SJCRH30 (cell line): ENCODE data around the gene TM9SF1. TPM values are rescaled to one million over a fixed set of nuclear protein-coding genes. Genes with fewer than 3 reads are reported as not detected.
"Not testable (repeated sequence)": the region's sequence is repeated elsewhere in the genome, so short reads cannot be mapped to it uniquely, and the experiment has no call there.

Experiments used
- DNase-seq, 2 experiments: peaks; one replicate each; pipeline ENCODE4 v3.0.0-alpha.2; 2015 to 2020
- H3K27ac ChIP-seq: fragments of 250-450 bp; sonication (Bioruptor Pico); 2 replicates; pipeline ENCODE4 v1.5.1; 2020; ENCODE audit warnings: mild to moderate bottlenecking, moderate library complexity
- H3K27me3 ChIP-seq: fragments of 250-450 bp; sonication (Bioruptor Pico); 2 replicates; pipeline ENCODE4 v1.5.1; 2020; ENCODE audit warnings: mild to moderate bottlenecking, moderate library complexity
- H3K36me3 ChIP-seq: fragments of 250-450 bp; sonication (Bioruptor Pico); 2 replicates; pipeline ENCODE4 v1.5.1; 2020; ENCODE audit warnings: mild to moderate bottlenecking, moderate library complexity
- H3K4me1 ChIP-seq: fragments of 250-450 bp; sonication (Bioruptor Pico); 2 replicates; pipeline ENCODE4 v1.5.1; 2020; ENCODE audit warnings: mild to moderate bottlenecking, moderate library complexity
- H3K4me3 ChIP-seq: fragments of 250-450 bp; sonication (Bioruptor Pico); 2 replicates; pipeline ENCODE4 v1.5.1; 2020; ENCODE audit warnings: mild to moderate bottlenecking, moderate library complexity
- H3K9me3 ChIP-seq: fragments of 250-450 bp; sonication (Bioruptor Pico); replicated peaks from 2 replicates; pipeline ENCODE4 v1.5.1; 2020; ENCODE audit warnings: mild to moderate bottlenecking, moderate library complexity
- total RNA-seq: library from RNA; depleted of rRNA; stranded (reverse); fragments of >200 nt; shearing (Covaris generic); gene quantifications from 2 replicates; pipeline ENCODE4 v1.2.3, GENCODE V29; 2014

Gene TM9SF1
- total RNA-seq, 1 experiment from 2014 or later, result 32.6 TPM

DNA sequence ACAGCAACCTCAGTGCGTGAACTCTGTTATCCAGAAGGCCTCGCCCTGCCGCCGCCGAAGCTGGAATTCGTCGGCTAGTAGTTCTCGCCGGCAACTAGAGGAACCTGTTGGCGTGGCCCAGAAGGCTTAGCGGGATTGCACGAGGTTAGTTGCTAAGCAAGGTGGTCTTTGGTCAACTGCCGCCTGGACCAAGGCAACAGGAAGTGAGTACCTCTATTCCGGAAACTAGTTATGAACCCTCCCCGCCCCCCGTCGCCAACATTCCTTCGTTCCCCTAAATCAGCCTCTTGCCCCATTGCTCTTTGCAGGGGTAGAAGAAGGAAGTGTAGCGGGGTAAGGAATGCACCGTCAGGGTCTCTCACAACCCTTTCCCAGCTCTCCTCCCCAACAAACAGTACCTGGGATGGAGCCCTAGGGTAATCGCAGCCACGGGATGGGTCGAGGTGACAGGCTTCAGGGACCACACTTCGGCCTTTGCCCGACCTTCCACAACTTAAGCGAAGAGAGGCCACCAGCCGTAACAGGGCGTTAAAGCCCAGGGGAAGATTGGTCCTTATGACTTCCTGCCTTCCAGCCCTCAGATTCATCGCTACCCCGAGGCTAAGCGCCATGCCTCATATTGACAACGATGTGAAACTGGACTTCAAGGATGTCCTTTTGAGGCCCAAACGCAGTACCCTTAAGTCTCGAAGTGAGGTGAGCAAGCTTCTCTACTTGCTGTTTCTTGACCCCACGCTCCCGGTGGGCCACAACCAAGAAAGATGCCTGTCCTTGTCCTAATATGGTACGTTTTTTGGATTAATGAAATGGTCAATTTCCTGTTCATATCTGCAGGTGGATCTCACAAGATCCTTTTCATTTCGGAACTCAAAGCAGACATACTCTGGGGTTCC, 37.6 kb upstream of the TM9SF1 start, which contains the start of gene GMPR2:
TSS of gene GMPR2 (plus strand) at position 285 of the 893 bp plus-strand sequence. CDS start at position 610, 325 bp downstream.
- peaks cover 3% of the 10 kb centered on the region; the same call in 1 of the 2 replicates for H3K4me1 ChIP-seq
- peak within 1 kb of the TSS; percentile 74 for H3K27ac ChIP-seq
- DNase-seq, result peak; percentile 83 to 87
- H3K9me3 ChIP-seq, result no peaks in the 10 kb centered on the region
- peaks cover 17% of the 10 kb centered on the region for H3K36me3 ChIP-seq
- H3K27me3 ChIP-seq, result no peaks in the 10 kb centered on the region
- peak within 1 kb of the TSS; percentile 86 for H3K4me3 ChIP-seq

DNA sequence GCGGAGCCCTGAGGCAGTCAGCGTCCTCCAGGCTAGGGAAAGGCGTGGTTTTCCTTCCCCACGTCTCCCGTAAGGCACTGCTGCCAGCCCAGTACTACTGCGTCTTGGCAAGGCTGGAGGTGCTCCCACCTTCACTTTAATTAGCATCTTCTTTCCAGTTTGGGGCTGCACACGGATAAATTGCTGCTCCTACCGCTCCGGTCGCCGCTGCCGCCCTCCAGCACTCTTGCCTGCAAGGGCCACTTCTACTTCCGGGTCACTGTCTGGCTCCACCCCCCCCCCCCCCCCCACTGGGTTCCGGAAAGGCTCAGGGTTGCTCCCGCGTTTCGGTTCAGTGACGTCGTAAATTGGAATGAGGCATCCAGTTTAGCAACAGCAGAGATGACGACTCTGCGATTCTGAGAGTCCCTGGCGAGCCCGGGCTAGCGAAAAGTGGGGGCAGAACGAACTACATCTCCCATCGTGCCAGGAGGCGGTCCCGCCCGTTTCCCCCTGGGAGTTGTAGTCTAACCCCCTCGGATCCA, 36.9 kb upstream of the TM9SF1 start, which contains the start of gene NEDD8:
TSS of gene NEDD8 (minus strand) at position 247 of the 524 bp plus-strand sequence. CDS start at position 147, 100 bp downstream.
- peak within 1 kb of the TSS; percentile 74 for H3K27ac ChIP-seq
- H3K36me3 ChIP-seq, result peaks cover 15% of the 10 kb centered on the region
- peaks cover 3% of the 10 kb centered on the region; the same call in 1 of the 2 replicates for H3K4me1 ChIP-seq
- H3K4me3 ChIP-seq, result peak within 1 kb of the TSS; percentile 86
- no peaks in the 10 kb centered on the region for H3K27me3 ChIP-seq
- peak; percentile 92 to 94 for DNase-seq
- H3K9me3 ChIP-seq, result no peaks in the 10 kb centered on the region

DNA sequence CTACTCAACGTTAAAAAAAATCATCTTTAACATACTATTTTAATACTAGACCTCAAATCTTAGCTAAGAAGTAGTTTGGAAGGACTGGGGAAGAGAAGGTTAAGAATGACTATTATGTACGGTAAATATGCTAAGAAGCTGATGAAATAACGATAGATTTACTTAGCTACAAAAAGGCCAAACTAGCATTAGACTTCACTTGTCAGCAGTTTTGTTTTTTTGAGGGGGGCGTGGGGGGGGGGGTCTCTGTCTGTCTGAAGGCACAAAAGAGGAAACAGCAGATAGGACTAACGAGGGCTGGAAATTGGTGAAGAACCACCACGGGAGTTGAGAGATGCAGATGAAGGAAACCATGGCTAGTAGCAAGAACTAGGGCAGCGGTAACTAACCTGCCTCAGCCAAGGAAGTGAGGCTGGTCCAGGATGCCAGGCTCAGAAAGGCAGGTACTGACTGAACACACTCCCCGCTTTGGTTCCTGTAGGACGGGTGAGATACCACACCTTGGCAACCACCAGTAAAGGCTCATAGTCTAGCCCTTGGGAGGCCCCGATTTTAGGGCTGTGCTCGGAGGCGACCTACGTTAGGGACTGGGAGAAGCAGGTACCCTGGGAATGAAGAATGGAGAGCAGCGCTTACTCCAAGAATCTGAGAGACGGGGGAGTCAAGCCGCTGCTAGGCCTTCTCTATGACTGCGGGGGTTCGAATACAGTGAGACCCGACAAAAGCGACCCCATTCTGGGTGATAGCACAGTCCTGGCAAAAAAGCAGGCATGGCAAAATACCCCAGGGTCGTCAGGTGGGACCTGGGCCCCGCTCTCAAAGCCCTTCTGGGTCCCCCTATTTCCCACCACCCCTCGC, 36.3 kb upstream of the TM9SF1 start:
- peak overlapping the region; percentile 86 for H3K4me3 ChIP-seq
- no peak for DNase-seq
- H3K36me3 ChIP-seq, result peaks cover 8% of the 10 kb centered on the region
- peak overlapping the region; percentile 74 for H3K27ac ChIP-seq
- no peaks in the 10 kb centered on the region for H3K27me3 ChIP-seq
- peaks cover 3% of the 10 kb centered on the region; the same call in 1 of the 2 replicates for H3K4me1 ChIP-seq
- H3K9me3 ChIP-seq, result no peaks in the 10 kb centered on the region

DNA sequence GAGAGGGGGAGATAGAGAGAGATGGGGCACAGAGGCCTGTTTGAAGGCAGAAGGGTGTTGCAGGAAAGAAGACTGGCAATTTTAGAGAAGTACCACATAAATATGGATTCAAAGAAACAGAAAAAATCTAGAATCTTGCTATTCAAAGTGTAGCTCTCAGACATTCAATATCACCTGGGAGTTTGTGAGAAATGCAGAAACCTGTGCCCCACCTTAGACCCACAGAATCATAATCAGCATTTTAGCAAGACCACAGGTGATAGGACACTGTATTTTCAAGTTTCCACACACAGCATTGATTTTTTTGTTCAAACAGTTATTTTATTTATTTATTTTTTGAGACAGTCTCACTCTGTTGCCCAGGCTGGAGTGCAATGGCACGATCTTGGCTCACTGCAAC, 33.7 kb upstream of the TM9SF1 start:
- DNase-seq, result no peak
- Histone ChIP-seq H3K27me3 (no peaks in the 10 kb centered on the region), H3K4me3 (no peak overlapping the region), H3K4me1 (peaks cover 3% of the 10 kb centered on the region; the same call in 1 of the 2 replicates), H3K9me3 (no peaks in the 10 kb centered on the region), H3K36me3 (0 out of 2 replicates have a peak, but pooled peaks cover 2% of the 10 kb centered on the region), H3K27ac (no peak overlapping the region)

DNA sequence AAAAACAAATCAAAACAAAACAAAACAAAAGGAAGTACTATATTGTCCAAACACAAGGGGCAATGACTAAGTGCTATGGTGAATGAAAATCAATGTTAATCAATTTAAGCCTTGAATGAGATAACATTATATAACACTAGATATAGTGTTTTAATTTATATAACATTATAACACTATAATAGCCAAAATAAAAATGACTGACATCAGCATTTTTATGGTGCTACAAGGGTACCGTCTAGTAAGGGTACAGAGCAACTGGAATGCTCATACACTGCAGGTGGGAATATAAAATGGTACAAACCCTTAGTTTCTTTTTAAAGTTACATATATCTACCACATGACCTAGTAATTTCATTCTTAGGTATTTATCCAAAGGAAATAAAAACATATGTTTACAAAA, 31.2 kb upstream of the TM9SF1 start:
- Histone ChIP-seq H3K27me3 (no peaks in the 10 kb centered on the region), H3K4me3 (no peak overlapping the region), H3K27ac (no peak overlapping the region), H3K9me3 (no peaks in the 10 kb centered on the region), H3K4me1 (no peaks in the 10 kb centered on the region), H3K36me3 (0 out of 2 replicates have a peak, but pooled peaks cover 2% of the 10 kb centered on the region)
- no peak for DNase-seq

DNA sequence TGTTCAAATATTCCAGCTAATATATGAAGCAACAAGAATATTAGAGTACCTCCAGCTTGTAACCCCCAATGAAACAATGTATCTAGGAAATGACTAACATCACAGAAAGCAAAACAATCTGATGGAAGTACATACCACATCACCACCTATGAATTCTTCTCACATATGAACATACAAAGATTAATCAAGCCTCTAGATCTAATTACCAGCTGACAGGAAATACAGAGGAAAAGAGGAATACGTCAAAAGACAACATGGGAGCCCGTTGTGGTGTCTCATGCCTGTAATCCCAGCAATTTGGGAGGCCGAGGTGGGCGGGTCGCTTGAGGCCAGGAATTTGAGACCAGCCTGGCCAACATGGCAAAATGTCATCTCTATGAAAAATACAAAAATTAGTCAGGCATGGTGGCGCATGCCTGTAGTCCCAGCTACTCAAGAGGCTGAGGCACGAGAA, 29.4 kb upstream of the TM9SF1 start:
- Histone ChIP-seq H3K36me3 (0 out of 2 replicates have a peak, but pooled peaks cover 2% of the 10 kb centered on the region), H3K4me1 (no peaks in the 10 kb centered on the region), H3K4me3 (no peak overlapping the region), H3K9me3 (no peaks in the 10 kb centered on the region), H3K27me3 (no peaks in the 10 kb centered on the region), H3K27ac (no peak overlapping the region)
- no peak for DNase-seq

DNA sequence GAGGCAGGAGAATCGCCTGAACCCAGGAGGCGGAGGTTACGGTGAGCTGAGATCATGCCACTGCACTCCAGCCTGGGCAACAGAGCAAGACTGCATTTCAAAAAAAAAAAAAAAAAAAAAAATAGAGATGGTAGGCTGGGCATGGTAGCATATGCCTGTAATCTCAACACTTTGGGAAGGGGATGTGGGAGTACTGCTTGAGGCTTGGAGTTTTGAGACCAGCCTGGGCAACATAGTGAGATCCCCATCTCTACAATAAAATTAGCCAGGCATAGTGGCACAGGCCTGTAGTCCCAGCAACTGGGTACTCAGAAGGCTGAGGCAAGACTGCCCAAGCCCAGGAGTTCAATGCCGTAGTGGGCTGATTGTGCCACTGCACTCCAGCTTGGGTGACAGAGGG, 27.7 kb upstream of the TM9SF1 start:
- DNase-seq, H3K36me3 ChIP-seq, H3K4me1 ChIP-seq, H3K27me3 ChIP-seq, H3K27ac ChIP-seq, H3K9me3 ChIP-seq, H3K4me3 ChIP-seq: not testable (repeated sequence)

DNA sequence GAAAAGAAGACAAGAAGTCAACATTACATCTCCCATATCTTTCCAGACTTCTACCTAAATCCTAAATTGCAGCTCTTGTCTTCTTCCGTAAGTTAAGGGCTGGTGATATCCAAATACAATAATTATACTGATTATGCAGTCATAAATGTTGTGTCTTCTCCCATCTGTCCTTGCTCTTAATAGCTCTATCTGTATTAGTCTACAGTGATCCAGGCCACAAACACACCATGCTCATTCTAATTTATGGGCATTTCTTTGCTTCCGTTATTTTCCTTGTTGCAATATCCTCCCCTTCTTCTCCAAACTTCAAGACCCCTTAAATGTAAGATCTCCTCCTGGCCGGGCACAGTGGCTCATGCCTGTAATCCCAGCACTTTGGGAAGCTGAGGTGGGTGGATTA, 24.3 kb upstream of the TM9SF1 start:
- no peaks in the 10 kb centered on the region for H3K27me3 ChIP-seq
- no peaks in the 10 kb centered on the region for H3K4me1 ChIP-seq
- no peak overlapping the region for H3K4me3 ChIP-seq
- no peaks in the 10 kb centered on the region for H3K9me3 ChIP-seq
- peaks cover 2% of the 10 kb centered on the region; the same call in 1 of the 2 replicates for H3K36me3 ChIP-seq
- H3K27ac ChIP-seq, result no peak overlapping the region
- no peak for DNase-seq

DNA sequence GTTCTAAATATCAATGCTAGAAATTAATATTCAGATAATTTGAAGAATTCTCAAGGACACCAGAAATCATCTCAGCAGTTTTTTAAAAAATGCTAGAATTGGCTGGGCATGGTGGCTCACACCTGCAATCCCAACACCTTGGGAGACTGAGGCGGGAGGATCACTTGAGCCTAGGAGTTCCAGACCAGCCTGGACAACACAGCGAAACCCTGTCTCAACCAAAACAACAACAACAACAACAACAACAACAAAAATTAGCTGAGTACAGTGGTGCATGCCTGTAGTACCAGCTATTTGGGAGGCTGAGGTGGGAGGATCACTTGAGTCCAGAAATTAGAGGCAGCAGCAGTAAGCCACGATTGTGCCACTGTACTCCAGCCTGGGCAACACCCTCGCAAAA, 23.8 kb upstream of the TM9SF1 start:
- no peaks in the 10 kb centered on the region for H3K27me3 ChIP-seq
- no peaks in the 10 kb centered on the region; the same call in 1 of the 2 replicates for H3K36me3 ChIP-seq
- no peak for DNase-seq
- no peak overlapping the region for H3K27ac ChIP-seq
- no peak overlapping the region for H3K4me3 ChIP-seq
- no peaks in the 10 kb centered on the region for H3K9me3 ChIP-seq
- no peaks in the 10 kb centered on the region for H3K4me1 ChIP-seq

DNA sequence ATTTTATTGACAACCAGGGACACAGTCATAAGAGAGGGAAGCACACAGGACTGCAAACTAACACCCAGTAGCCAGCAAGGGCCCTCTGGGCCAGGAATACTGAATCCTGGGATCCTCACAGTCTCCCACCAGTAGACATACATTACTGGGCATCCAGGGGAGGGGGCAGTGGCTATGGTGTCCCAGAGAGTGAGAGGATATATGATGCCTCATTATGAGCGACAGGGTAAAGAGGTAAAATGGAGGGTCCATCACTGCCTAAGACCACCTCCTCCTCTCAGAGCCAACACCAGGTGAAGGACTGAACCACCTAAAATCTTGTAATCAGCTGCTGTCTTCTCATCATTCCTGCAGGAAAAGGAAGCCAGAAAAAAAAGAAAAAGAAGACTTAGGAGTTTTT, 21.6 kb upstream of the TM9SF1 start:
- H3K4me1 ChIP-seq, H3K27me3 ChIP-seq, DNase-seq, H3K27ac ChIP-seq, H3K36me3 ChIP-seq, H3K9me3 ChIP-seq, H3K4me3 ChIP-seq: not testable (repeated sequence)

DNA sequence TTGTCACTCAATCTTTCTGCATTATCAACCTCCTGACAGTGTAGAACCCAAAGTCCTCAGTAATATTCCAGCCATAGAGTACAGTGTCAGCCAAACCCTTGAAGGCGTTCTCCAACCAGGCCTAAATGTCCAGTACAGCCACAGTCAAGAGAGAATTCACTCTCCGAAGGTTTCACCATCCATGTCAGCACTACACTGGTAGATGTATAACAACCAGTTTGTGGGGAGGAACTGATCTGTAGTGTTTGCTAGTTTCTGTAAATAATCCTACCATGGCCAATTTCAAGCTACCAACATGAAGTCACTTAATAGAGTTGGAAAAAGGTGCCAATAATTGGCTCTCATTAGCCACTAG, 21.1 kb upstream of the TM9SF1 start:
- H3K36me3 ChIP-seq, result no peaks in the 10 kb centered on the region; the same call in 1 of the 2 replicates
- no peak for DNase-seq
- peak overlapping the region; percentile 69 for H3K4me3 ChIP-seq
- H3K27ac ChIP-seq, result no peak overlapping the region
- no peaks in the 10 kb centered on the region for H3K4me1 ChIP-seq
- H3K27me3 ChIP-seq, result no peaks in the 10 kb centered on the region
- no peaks in the 10 kb centered on the region for H3K9me3 ChIP-seq

DNA sequence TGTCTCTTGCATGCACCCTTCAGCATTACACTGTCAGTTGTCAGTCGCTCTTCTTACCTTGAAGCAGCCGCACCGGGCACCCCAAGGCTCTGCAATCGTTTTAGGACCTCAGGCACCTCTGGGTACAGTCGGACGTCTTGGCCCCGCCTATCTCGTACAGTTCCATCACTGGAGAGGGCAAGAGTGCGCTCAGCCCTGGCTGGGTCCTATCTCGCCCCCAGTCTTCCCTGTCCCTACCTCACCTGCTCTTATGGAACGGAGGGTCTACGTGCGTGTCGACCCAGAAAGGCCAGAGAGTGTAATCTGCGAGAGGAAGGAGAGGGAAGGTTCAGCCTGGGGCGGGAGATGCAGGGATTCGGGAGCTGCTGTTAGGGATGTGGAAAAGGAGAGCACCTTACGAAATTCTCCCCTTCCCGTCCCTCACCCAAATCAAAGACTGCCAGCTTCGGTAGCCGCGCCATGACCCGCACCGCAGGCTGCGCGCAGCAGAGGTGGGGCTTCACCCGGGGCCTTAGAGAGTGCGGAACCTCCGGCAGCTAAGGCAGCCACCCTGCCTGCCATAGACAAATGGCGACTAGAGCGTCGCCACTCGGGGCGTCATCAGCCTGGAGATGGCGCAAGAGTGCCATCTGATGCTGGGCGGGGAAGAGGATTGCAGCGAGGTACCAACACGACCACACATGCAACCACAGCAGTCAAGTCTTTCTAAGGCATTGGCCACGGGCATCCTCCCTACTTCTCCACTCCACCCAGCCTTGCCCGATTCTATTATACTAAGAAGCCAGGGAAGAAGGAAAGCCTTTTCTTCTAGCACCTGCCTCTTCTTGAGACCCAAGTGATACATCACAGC, 20.5 kb upstream of the TM9SF1 start, which contains the start of gene MDP1:
TSS of gene MDP1 (minus strand) at position 572 of the 850 bp plus-strand sequence. CDS start at position 461, 111 bp downstream.
- H3K36me3 ChIP-seq, result no peaks in the 10 kb centered on the region; the same call in 1 of the 2 replicates
- no peaks in the 10 kb centered on the region for H3K27me3 ChIP-seq
- H3K27ac ChIP-seq, result peak within 1 kb of the TSS; percentile 38
- no peaks in the 10 kb centered on the region for H3K4me1 ChIP-seq
- H3K4me3 ChIP-seq, result peak within 1 kb of the TSS; percentile 69
- H3K9me3 ChIP-seq, result no peaks in the 10 kb centered on the region
- DNase-seq, result peak; percentile 82 to 92

DNA sequence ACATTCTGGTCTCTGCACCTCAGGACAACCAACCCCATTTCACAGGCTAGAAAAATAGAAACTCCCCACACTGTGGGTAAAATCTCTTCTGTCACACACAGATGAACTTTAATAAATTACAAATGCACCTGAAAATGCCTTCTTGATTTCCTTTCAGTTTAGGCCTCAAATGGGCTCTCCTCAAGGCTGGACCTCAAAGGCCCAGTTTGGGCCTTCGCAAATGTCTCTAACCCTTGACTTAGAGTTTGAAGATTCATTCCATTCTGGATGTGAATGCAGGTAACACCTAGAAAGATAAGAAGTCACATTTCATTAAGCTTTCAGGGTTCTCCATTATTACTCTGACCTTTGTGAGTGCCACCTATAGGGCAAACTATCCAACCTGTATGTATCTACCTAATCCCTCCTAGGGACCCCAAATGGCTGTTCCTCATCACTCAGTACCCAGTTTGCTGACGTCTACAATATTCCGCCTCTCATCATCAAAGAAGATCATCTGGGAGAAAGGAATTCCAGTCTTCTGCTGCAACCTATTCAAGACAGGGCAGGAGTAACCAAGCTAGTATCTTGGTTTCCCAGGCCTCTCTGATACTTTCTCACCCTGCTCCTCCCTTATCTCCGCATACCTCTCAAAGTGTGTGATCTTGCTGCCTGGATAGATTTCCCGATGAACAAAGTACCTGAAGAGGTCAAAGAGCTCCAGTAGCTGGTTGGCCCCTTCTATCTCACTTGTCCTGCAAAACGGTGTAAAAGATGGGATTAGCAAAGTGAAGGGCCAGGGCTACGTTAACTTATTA, 18.8 kb upstream of the TM9SF1 start:
- Histone ChIP-seq H3K27me3 (no peaks in the 10 kb centered on the region), H3K27ac (peak overlapping the region; percentile 83; the same call in 1 of the 2 replicates), H3K9me3 (no peaks in the 10 kb centered on the region), H3K36me3 (peaks cover 4% of the 10 kb centered on the region), H3K4me1 (no peaks in the 10 kb centered on the region), H3K4me3 (peak overlapping the region; percentile 71)
- no peak for DNase-seq
